Activated CD4-positive, alpha-beta memory T cell treated with anti-CD3 and anti-CD28 coated beads, Interleukin-2, amount 10 ng/mL, durations not matched to agents 7 days and 5 days (primary cell): ENCODE data around the gene PRKCB. TPM values are rescaled to one million over a fixed set of nuclear protein-coding genes. Genes with fewer than 3 reads are reported as not detected.

ENCODE experiments used
- CTCF ChIA-PET: fragments of 350-600 bp; sonication (Branson Sonifier 250); formaldehyde crosslinking; loops from one replicate; lab custom pipeline; 2021; ENCODE audit warnings: antibody characterized with exemption, inconsistent platforms; lab: Charles Lee
- POLR2A ChIA-PET: fragments of 350-600 bp; sonication (Branson Sonifier 250); formaldehyde crosslinking; loops from one replicate; lab custom pipeline; 2021; ENCODE audit warnings: antibody characterized with exemption; lab: Charles Lee
- DNase-seq: peaks from one replicate; pipeline ENCODE4 v3.0.0-alpha.2; 2020
- H3K27ac Mint-ChIP-seq: one replicate; pipeline ENCODE4 v1.8.0; 2021; ENCODE audit warnings: mild to moderate bottlenecking, mixed read lengths
- H3K27me3 Mint-ChIP-seq: one replicate; pipeline ENCODE4 v1.8.0; 2021; ENCODE audit warnings: mixed read lengths
- H3K36me3 Mint-ChIP-seq: one replicate; pipeline ENCODE4 v1.8.0; 2021; ENCODE audit warnings: low read depth, mixed read lengths
- H3K4me1 Mint-ChIP-seq: one replicate; pipeline ENCODE4 v1.8.0; 2021; ENCODE audit warnings: mixed read lengths
- H3K4me3 Mint-ChIP-seq: one replicate; pipeline ENCODE4 v1.8.0; 2021; ENCODE audit warnings: mild to moderate bottlenecking, mixed read lengths
- H3K9me3 Mint-ChIP-seq: one replicate; pipeline ENCODE4 v1.8.0; 2021; ENCODE audit warnings: mixed read lengths
- total RNA-seq, 2 experiments: library from RNA; stranded (reverse); gene quantifications; one replicate each; pipeline ENCODE4 v1.2.3, GENCODE V29; 2021

PRKCB gene
- total RNA-seq, 2 experiments from 2014 or later, result 77.3 to 81.4 TPM

DNA sequence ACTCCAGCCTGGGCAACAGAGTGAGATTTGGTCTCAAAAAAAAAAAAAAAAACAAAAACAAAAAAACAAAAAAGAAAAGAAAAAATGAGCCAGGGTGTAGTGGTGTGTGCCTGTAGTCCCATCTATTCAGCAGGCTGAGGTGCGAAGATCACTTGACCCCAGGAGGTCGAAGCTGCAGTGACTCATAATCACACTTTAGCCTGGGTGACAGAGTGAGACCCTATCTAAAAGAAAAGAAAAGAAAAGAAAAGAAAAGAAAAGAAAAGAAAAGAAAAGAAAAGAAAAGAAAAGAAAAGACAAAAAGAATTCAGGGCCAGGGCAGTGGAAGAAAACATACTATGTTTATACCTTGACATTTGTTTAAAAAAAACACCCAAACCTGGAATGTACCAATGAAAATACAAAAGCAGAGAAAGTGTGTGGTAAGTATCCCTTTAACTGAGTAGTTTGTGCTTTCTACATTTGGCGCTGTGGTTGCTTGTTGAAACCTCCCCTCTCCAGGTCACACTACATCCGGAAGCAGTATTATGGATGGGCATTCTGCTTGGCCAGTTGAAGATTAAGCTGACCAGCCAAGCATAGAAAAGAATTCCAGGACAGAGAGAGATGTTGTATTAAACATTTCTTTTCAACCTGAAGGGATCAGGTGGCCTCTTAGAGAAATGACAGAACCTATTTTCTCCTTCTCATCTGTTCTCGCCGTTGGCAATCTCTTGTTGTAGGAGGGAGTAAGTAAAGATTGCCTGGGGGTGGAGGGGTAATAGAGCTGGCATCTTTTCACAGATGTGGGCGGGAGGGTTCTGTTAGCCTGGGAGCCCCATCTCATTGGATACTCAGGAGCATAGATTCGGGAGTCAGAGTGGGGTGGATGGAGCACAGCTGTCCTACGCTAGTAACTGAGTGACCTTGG is 12.1 kb upstream of the PRKCB start:
- H3K27ac Mint-ChIP-seq, result no peak overlapping the region
- H3K4me3 Mint-ChIP-seq, result no peak overlapping the region
- H3K4me1 Mint-ChIP-seq, result peaks cover 30% of the 10 kb centered on the region
- POLR2A ChIA-PET, result no interaction called here
- peaks cover 19% of the 10 kb centered on the region for H3K27me3 Mint-ChIP-seq
- no peak for DNase-seq
- CTCF ChIA-PET, result no interaction called here
- H3K9me3 Mint-ChIP-seq, result no peaks in the 10 kb centered on the region
- no peaks in the 10 kb centered on the region for H3K36me3 Mint-ChIP-seq

DNA sequence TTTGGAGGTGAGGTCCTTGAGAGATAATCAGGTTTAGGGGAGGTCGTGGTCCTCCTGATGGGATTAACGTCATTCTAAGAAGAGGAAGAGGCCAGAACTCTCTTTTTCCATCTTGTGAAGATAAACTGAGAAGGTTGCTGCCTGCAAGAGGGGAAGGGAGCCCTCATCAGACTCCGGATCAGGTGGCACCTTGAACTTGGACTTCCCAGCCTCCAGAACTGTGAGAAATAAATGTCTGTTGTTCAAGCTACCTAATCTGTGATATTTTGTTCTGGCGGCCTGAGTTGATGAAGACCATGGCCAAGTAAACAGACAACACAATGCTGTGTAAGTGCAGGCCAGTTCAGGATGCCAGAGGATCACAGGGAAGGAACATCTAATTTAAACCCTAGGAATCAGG is 10.9 kb upstream of the PRKCB start:
- Mint-ChIP-seq H3K4me3 (no peak overlapping the region), H3K27ac (no peak overlapping the region), H3K9me3 (peaks cover 3% of the 10 kb centered on the region), H3K36me3 (peaks cover 3% of the 10 kb centered on the region), H3K27me3 (peaks cover 19% of the 10 kb centered on the region), H3K4me1 (peaks cover 30% of the 10 kb centered on the region)
- DNase-seq, result no peak
- CTCF ChIA-PET, result no interaction called here
- POLR2A ChIA-PET, result no interaction called here

DNA sequence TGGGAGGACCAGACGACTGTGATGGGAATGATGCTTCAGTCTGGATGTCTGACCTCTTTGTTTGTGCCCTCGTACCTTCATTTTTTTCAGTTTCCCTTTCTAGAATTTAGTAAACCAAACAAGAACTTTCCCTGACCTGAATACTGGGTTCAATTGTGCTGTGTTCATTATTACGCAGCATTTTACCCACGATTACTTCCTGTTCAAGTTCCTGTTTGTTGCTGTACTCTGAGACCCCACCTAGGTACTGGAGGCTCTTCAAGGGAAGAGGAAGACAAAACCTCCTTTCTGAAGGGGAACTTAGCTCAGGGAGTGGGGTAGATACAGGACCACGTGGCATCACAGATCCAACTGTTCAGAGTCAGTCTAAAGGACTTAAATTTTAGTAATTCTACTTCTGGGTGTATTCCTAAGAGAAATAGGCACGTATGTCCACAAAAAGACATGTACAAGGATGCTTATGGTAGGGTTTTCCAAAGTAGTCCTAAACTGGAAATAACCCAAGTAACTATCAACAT is 9.2 kb upstream of the PRKCB start:
- Mint-ChIP-seq H3K4me3 (peak overlapping the region; percentile 9), H3K27me3 (peaks cover 16% of the 10 kb centered on the region), H3K27ac (peak overlapping the region; percentile 55), H3K9me3 (peaks cover 16% of the 10 kb centered on the region), H3K4me1 (peaks cover 30% of the 10 kb centered on the region), H3K36me3 (peaks cover 17% of the 10 kb centered on the region)
- peak; percentile 22 for DNase-seq
- CTCF ChIA-PET, result interaction anchor here (0.6 to 1.6 kb wide), 4 partner anchors 11 to 183 kb away, joined by 3 to 4 read pairs (median 4); no protein-coding TSS in a partner anchor
- POLR2A ChIA-PET, result interaction anchor here (0.7 to 2.5 kb wide), 7 partner anchors 9 to 184 kb away, joined by 3 to 19 read pairs (median 4); partner anchors contain the start of gene PRKCB

DNA sequence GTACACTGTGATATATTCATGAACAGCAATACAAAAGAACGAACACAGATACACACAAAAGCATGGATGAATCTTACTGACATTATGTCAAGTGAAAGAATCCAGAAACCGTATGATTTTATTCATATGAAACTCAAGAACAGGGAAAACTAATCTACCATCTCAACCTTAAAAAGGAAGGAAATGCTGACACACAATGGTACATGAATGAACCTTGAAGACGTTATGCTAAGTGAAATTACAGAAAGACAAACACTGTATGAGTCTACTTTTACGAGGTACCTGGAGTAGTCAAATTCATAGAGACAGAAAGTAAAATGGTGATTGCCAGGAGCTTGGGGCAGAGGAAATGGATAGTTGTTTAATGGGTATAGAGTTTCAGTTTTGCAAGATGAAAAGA is 8.7 kb upstream of the PRKCB start:
- DNase-seq, result no peak

DNA sequence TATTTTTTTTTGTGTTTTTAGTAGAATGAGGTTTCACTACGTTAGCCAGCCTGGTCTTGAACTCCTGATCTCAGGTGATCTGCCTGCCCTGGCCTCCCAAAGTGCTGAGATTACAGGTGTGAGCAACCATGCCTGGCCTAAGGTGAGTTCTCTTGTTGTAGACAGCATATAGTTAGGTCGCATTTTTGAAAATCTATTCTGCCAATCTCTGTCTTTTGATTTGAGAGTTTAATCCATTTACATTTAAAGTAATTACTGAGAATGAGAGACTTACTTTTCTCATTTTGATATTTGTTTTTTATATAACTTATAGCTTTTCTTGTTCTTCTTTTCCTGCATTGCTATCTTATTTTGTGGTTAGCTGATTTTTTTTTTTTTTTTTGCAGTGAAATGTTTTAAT is 6.3 kb upstream of the PRKCB start:
- Mint-ChIP-seq H3K9me3 (peaks cover 16% of the 10 kb centered on the region), H3K36me3 (peaks cover 20% of the 10 kb centered on the region), H3K4me3 (no peak overlapping the region), H3K4me1 (peaks cover 41% of the 10 kb centered on the region), H3K27me3 (peaks cover 11% of the 10 kb centered on the region), H3K27ac (no peak overlapping the region)
- ChIA-PET POLR2A (no interaction called here), CTCF (no interaction called here)
- DNase-seq, result no peak

More for the DNA sequence above, 8.7 kb upstream of the PRKCB start:
- ChIA-PET POLR2A (interaction anchor here (1.0 to 2.5 kb wide), 9 partner anchors 9 to 183 kb away, joined by 3 to 19 read pairs (median 6); partner anchors contain the start of gene PRKCB), CTCF (interaction anchor here (0.6 to 1.7 kb wide), 5 partner anchors 10 to 183 kb away, joined by 3 to 6 read pairs (median 4); no protein-coding TSS in a partner anchor)
- Mint-ChIP-seq H3K27ac (peak overlapping the region; percentile 55), H3K36me3 (peaks cover 17% of the 10 kb centered on the region), H3K4me1 (peaks cover 30% of the 10 kb centered on the region), H3K27me3 (peaks cover 16% of the 10 kb centered on the region), H3K4me3 (peak overlapping the region; percentile 9), H3K9me3 (peaks cover 16% of the 10 kb centered on the region)

DNA sequence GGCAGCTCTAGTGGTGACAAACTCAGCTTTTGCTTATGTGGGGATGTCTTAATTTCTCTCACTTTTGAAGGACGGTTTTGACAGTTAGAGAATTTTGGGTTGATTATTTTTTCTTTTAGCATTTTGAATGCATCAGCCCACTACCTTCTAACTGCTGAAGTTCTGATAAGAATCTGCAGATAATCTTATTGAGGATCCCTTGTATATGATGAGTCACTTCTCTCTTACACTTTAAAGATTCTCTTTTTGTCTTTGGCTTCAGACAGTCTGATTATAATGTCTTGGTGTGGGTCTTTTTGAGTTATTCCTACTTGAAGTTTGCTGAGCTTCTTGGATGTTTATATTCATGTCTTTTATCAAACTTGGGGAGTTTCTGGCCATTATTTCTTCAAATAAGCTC is 5.5 kb upstream of the PRKCB start:
- Mint-ChIP-seq H3K27me3 (peaks cover 4% of the 10 kb centered on the region), H3K36me3 (peaks cover 20% of the 10 kb centered on the region), H3K9me3 (peaks cover 16% of the 10 kb centered on the region), H3K4me1 (peaks cover 46% of the 10 kb centered on the region), H3K27ac (no peak overlapping the region), H3K4me3 (no peak overlapping the region)
- no peak for DNase-seq
- ChIA-PET POLR2A (no interaction called here), CTCF (no interaction called here)

DNA sequence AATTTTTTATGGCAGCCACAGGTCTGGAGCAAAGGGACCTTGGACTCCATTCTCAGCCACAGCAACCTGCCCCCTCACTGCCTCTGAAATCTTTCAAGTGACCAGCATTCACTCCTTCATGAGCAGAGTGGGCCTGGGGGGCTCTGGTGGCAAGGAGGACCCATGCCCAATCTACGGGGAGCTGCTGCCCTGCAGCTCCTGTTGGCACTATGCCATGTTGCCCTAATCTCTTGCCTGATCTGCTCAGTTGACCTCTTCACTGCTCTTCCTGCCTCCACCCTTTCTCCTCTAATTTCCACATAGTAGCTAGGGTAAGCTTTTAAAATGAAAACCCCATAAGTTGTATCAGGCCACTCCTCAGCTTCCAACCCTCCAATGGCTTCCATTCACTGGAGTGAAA is 2.9 kb upstream of the PRKCB start:
- H3K27ac Mint-ChIP-seq, result no peak overlapping the region
- peaks cover 16% of the 10 kb centered on the region for H3K9me3 Mint-ChIP-seq
- H3K36me3 Mint-ChIP-seq, result peaks cover 30% of the 10 kb centered on the region
- CTCF ChIA-PET, result interaction anchor here (0.7 kb wide), 1 partner anchor 30 kb away, joined by 3 read pairs; no protein-coding TSS in a partner anchor
- no peak for DNase-seq
- peaks cover 40% of the 10 kb centered on the region for H3K4me1 Mint-ChIP-seq
- no peak overlapping the region for H3K4me3 Mint-ChIP-seq
- H3K27me3 Mint-ChIP-seq, result peaks cover 4% of the 10 kb centered on the region
- POLR2A ChIA-PET, result interaction anchor here (1.8 kb wide), 1 partner anchor 29 kb away, joined by 7 read pairs; no protein-coding TSS in a partner anchor

DNA sequence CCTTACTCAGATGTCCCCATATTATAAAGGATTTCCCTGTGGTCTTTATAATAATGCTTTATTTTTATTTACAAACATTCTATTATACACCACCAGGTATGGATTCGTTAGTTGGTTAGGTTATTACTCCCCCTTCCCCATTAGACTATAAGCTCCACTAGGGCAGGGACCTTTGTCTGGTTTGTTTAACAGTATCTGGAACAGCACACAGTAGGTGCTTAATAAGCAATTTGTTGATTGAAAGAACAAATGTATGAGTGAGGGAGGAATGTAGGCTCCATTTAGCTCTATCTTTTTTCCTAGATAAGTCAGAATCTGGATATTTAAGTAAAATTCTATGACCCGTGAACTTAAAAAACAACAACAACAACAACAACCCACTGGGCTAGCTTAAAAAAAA is 2.3 kb upstream of the PRKCB start:
- H3K4me3 Mint-ChIP-seq, result no peak overlapping the region
- H3K4me1 Mint-ChIP-seq, result peaks cover 42% of the 10 kb centered on the region
- peaks cover 4% of the 10 kb centered on the region for H3K27me3 Mint-ChIP-seq
- no peak overlapping the region for H3K27ac Mint-ChIP-seq
- peaks cover 34% of the 10 kb centered on the region for H3K36me3 Mint-ChIP-seq
- CTCF ChIA-PET, result interaction anchor here (0.7 to 2.7 kb wide), 3 partner anchors 30 to 165 kb away, joined by 3 to 10 read pairs (median 3); no protein-coding TSS in a partner anchor
- H3K9me3 Mint-ChIP-seq, result peaks cover 16% of the 10 kb centered on the region
- POLR2A ChIA-PET, result interaction anchor here (0.8 to 1.8 kb wide), 3 partner anchors 12 to 29 kb away, joined by 3 to 7 read pairs (median 3); no protein-coding TSS in a partner anchor
- DNase-seq, result no peak

DNA sequence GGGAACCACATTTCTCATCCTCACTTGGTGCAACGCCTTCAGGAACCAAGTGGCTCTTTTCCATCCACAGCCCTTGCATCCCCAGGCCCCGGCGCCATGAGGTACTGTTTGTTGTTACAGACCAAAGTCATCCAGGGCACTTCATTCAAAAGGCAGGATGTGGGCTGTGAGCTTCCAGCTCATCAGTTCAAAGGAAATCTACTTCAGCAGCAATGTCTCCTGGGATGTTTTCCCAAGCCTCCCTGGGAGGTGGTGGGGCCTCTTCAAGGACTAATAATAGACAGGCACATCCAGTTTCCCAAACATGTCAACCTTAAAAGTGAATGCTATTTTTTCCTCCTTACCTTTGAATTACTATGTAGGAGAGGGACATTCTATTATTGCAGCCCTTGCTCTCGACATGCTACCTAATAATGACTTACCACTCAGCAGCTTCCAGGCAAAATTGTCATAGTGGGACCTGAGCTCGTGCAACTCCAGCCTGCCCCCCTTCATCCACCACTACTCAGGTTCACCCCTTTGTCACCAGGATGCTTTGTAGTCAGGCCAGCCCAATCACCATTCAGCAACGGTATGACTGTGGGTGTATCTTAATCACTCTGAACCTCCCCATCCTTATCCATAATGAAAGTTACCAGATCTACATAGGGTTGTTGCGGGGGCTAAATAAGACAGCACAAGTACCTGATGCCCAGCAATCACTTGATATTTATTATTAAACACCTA is 1.7 kb upstream of the PRKCB start:
- DNase-seq, result no peak
- peaks cover 16% of the 10 kb centered on the region for H3K9me3 Mint-ChIP-seq

DNA sequence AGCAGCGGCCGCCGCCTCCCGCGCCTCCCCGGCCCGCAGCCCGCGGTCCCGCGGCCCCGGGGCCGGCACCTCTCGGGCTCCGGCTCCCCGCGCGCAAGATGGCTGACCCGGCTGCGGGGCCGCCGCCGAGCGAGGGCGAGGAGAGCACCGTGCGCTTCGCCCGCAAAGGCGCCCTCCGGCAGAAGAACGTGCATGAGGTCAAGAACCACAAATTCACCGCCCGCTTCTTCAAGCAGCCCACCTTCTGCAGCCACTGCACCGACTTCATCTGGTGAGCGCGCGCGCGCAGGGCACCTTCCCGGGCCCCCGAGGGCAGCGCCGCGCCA is 258 bp downstream of the PRKCB start:
- CTCF ChIA-PET, result interaction anchor here (0.9 to 2.7 kb wide), 3 partner anchors 28 to 32 kb away, joined by 3 to 10 read pairs (median 3); no protein-coding TSS in a partner anchor

More for the DNA sequence above, 1.7 kb upstream of the PRKCB start:
- no peak overlapping the region for H3K27ac Mint-ChIP-seq
- peaks cover 47% of the 10 kb centered on the region for H3K4me1 Mint-ChIP-seq
- ChIA-PET CTCF (interaction anchor here (0.9 to 2.7 kb wide), 2 partner anchors 31 to 164 kb away, joined by 3 to 10 read pairs; no protein-coding TSS in a partner anchor), POLR2A (interaction anchor here (0.8 to 1.8 kb wide), 3 partner anchors 11 to 30 kb away, joined by 3 to 7 read pairs (median 3); no protein-coding TSS in a partner anchor)
- peaks cover 4% of the 10 kb centered on the region for H3K27me3 Mint-ChIP-seq
- no peak overlapping the region for H3K4me3 Mint-ChIP-seq
- peaks cover 40% of the 10 kb centered on the region for H3K36me3 Mint-ChIP-seq

DNA sequence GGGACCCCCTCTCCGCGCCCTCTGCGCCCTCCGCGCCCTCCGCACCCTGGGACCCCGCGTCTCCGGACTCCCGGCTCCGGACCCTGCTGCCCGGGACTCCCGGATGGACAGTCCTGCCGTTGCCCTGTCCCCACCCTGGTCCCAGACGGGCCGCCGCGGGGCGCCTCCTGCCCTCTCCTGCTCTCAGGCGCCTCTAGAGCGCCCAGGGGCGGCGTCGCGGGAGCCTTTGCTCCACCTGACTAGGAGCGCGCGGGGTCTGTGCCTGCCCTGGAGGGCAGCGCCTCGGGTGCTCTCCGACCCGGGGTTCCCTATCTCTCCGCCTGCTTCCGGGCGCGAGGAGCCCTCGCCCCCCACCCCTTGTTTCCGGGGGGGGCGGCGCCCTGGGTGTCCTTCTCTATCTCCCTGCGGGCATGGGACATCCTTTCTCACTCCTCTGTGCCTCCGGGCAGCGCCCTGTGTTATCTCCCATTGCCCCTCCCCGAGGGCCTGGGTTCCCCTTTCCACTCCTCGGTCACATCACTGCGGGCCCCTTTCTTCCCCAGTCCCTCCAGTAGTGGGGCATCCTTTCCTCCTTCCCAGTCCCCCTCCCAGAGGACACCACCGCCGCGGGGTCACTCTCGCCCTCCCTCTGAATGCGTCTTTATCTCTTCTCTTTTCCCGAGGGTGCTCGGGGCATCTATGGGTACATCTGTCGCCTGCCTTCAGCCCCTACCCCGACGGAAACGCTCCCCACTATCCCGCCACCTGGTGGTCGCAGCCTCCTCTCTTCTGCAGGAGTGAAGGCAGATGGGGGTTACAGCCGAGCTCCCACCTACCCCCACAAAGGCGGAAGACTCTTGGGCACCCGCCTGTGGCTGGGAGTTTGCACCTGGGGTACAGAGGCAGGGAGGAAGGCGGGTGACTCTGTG is 875 bp downstream of the PRKCB start:
- Mint-ChIP-seq H3K27ac (peak overlapping the region; percentile 80), H3K4me3 (peak overlapping the region; percentile 93), H3K27me3 (peaks cover 2% of the 10 kb centered on the region), H3K36me3 (peaks cover 39% of the 10 kb centered on the region), H3K9me3 (no peaks in the 10 kb centered on the region), H3K4me1 (peaks cover 64% of the 10 kb centered on the region)
- POLR2A ChIA-PET, result interaction anchor here (0.6 to 1.6 kb wide), 7 partner anchors 9 to 174 kb away, joined by 3 to 19 read pairs (median 5); no protein-coding TSS in a partner anchor
- peak; percentile 57 for DNase-seq
- CTCF ChIA-PET, result interaction anchor here (0.7 kb wide), 1 partner anchor 10 kb away, joined by 4 read pairs; no protein-coding TSS in a partner anchor

More for the DNA sequence above, 258 bp downstream of the PRKCB start:
- peaks cover 64% of the 10 kb centered on the region for H3K4me1 Mint-ChIP-seq
- H3K27me3 Mint-ChIP-seq, result peaks cover 2% of the 10 kb centered on the region
- no peak overlapping the region for H3K27ac Mint-ChIP-seq
- POLR2A ChIA-PET, result interaction anchor here (0.8 to 1.1 kb wide), 4 partner anchors 9 to 43 kb away, joined by 3 to 19 read pairs (median 7); no protein-coding TSS in a partner anchor
- H3K4me3 Mint-ChIP-seq, result peak overlapping the region; percentile 93
- peaks cover 42% of the 10 kb centered on the region for H3K36me3 Mint-ChIP-seq
- DNase-seq, result no peak
- H3K9me3 Mint-ChIP-seq, result peaks cover 3% of the 10 kb centered on the region
